ENCODE results near the gene ATG16L1.

ATG16L1 gene

DNA sequence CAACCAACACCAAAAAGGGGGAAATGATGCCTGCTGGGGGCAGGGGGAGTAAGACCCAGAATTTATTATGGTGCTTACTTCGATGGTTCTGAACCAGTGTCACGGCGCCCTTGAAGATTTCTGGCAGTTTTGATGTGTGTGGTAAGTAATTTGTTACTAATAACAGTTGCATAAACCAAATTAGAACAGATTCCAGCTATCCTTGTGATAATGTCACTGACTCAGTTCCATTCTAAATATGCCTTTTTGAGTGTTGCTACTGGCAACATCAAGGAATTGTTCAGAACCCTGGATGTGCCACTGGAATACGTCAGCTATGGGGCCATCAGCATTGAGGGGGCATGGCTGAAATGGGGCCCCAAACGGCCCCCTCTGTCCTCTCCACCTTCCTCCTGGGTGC, 67.8 kb downstream of the ATG16L1 start:
- no peak for TF ChIP-seq ZFX (IDR thresholded peaks at IDR 0.05)
- TF ChIP-seq, protein P1, sequence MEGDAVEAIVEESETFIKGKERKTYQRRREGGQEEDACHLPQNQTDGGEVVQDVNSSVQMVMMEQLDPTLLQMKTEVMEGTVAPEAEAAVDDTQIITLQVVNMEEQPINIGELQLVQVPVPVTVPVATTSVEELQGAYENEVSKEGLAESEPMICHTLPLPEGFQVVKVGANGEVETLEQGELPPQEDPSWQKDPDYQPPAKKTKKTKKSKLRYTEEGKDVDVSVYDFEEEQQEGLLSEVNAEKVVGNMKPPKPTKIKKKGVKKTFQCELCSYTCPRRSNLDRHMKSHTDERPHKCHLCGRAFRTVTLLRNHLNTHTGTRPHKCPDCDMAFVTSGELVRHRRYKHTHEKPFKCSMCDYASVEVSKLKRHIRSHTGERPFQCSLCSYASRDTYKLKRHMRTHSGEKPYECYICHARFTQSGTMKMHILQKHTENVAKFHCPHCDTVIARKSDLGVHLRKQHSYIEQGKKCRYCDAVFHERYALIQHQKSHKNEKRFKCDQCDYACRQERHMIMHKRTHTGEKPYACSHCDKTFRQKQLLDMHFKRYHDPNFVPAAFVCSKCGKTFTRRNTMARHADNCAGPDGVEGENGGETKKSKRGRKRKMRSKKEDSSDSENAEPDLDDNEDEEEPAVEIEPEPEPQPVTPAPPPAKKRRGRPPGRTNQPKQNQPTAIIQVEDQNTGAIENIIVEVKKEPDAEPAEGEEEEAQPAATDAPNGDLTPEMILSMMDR (conservative IDR thresholded peaks at IDR 0.05), result no peak
- no peak overlapping the region for H3K27ac ChIP-seq

DNA sequence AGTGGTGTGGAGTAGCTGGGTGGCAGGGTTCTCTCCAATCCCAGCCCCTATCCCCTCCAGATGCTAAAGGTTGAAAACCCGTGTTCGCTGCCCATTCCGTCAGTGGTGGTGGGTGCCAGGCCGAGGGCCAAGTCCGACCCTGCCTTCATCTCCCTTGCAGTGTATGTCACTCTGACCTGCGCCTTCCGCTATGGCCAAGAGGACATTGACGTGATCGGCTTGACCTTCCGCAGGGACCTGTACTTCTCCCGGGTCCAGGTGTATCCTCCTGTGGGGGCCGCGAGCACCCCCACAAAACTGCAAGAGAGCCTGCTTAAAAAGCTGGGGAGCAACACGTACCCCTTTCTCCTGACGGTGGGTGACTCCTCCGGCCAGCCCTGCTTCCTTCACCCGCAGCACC, 69.0 kb downstream of the ATG16L1 start:
- H3K27ac ChIP-seq, result no peak overlapping the region
- no peak for TF ChIP-seq ZFX (IDR thresholded peaks at IDR 0.05)
- TF ChIP-seq, protein P1 (conservative IDR thresholded peaks at IDR 0.05), result no peak

DNA sequence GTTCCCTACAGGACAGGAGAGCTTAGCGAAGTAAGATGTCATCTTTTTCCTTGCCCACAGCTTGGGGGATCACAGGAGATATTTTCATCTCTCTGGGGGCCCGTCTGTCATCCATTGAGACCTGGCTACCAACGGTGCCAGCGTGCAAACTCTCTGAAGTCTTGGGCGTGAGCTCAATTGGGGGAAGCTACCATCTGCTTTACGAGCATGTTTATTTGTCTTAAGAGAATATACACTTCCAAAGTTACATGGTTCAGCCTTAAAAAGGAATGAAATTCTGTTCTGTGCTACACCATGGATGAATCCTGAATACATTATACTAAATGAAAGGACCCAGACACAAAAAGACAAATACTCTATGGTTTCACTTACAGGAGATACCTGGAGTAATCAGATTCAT, 69.7 kb downstream of the ATG16L1 start:
- H3K27ac ChIP-seq, result no peak overlapping the region
- TF ChIP-seq, protein P1 (conservative IDR thresholded peaks at IDR 0.05), result no peak
- TF ChIP-seq ZFX (IDR thresholded peaks at IDR 0.05), result no peak

DNA sequence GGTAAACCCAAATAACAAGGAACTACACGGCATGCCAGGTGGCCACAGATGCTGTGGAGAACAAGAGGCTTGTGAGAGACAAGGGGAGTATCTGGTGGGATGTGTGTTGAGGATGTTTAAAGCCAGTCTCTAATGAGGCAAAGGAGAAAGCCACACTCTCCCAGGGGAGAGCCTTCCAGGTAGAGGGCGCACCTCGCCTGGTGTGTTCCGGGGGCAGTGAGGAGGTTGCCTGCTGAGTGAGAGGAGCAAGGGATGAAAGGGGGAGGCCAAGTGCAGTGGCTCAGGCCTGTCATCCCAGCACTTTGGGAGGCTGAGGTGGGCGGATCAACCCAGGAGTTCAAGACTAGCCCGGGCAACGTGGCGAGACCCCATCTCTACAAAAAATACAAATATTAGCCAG, 72.4 kb downstream of the ATG16L1 start:
- H3K27ac ChIP-seq, result no peak overlapping the region
- TF ChIP-seq ZFX (IDR thresholded peaks at IDR 0.05), result no peak
- TF ChIP-seq, protein P1 (conservative IDR thresholded peaks at IDR 0.05), result no peak

DNA sequence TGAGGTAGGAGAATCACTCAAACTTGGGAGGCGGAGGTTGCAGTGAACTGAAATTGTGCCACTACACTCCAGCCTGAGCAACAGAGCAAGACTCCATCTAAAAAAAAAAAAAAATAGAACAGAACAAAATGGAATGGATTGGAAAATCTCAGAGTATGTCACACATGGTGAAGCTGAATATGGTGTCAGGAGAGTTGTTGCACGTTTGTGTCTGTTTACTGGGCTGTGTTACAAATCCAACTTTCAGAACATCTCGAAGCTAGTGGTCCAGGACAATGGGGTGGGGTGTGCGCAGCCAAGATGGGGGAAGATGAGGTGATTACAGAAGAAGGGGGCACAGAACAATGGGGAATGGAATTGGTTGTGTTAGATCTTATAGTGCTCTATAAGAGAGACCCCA, 73.8 kb downstream of the ATG16L1 start:
- no peak for TF ChIP-seq ZFX (IDR thresholded peaks at IDR 0.05)
- TF ChIP-seq, protein P1 (conservative IDR thresholded peaks at IDR 0.05), result no peak
- no peak overlapping the region for H3K27ac ChIP-seq

DNA sequence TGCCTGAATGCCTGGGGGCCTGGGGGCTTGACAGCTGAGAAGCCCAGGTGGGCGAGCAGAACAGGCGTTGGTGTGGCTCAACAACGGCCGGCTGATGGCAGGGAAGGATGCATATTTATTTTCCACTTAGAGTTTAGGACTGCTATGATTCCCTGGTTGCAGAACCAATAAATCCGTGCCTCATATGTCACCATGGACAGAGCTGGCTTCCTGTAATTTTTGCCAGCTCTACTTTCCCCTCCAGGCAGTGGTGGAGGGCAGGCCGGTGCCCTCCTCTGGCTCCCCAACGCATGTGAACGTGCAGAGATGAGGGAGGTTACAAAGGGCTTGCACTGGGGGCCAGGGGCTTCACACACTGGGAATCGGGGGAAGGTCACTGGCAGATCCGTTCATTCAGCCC, 74.3 kb downstream of the ATG16L1 start:
- no peak overlapping the region for H3K27ac ChIP-seq
- TF ChIP-seq, protein P1 (conservative IDR thresholded peaks at IDR 0.05), result no peak
- no peak for TF ChIP-seq ZFX (IDR thresholded peaks at IDR 0.05)

DNA sequence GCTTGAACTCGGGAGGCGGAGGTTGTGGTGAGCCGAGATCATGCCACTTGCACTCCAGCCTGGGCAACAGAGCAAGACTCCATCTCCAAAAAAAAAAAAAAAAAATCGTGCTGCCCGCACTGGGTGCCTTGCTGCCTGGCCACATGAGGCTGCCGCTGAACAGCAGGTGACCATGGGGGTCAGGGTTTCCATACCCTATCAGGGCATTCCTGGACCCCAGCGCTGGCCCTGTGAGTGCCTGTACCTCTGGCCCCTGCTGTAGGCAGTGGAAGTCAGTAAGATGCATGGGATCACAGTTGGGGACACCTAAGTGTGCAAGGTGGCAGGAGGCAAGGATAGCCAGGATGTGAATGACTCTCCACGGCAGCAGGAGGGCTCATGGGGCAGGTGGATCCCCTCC, 75.0 kb downstream of the ATG16L1 start:
- TF ChIP-seq ZFX (IDR thresholded peaks at IDR 0.05), result no peak
- TF ChIP-seq, protein P1 (conservative IDR thresholded peaks at IDR 0.05), result no peak
- no peak overlapping the region for H3K27ac ChIP-seq

All from C4-2B (cell line).